GM21447 (cell line): ENCODE measurements around the gene TMEM272.

Experiments used
- ATAC-seq: cut with Tn5 transposase; IDR thresholded peaks from one replicate; pipeline ENCODE4 v1.9.1; 2021; ENCODE audit not compliant: unreplicated experiment

The TMEM272 gene

GRCh38 chr13:51844862-51845573 is at the start of gene TMEM272:
TSS of gene TMEM272 (minus strand) at chr13:51845177. CDS start at chr13:51838530, 6,647 bp downstream.
- ATAC-seq, result peak; percentile 63

- ATAC-seq, result no peak
Observed at GRCh38 chr13:51894239-51894638, 49.3 kb upstream of the TMEM272 start.

- ATAC-seq, result no peak
Observed at GRCh38 chr13:51892657-51893056, 47.7 kb upstream of the TMEM272 start.

- no peak for ATAC-seq
Observed at GRCh38 chr13:51887468-51887867, 42.5 kb upstream of the TMEM272 start.

- ATAC-seq, result no peak
Observed at GRCh38 chr13:51885651-51886050, 40.7 kb upstream of the TMEM272 start.

- ATAC-seq, result no peak
Observed at GRCh38 chr13:51883226-51883600, 38.2 kb upstream of the TMEM272 start.

GRCh38 chr13:51882570-51883225 is 37.7 kb upstream of the TMEM272 start:
- no peak for ATAC-seq

GRCh38 chr13:51881296-51881695 is 36.3 kb upstream of the TMEM272 start:
- ATAC-seq, result no peak

- no peak for ATAC-seq
Observed at GRCh38 chr13:51879133-51879532, 34.2 kb upstream of the TMEM272 start.

GRCh38 chr13:51874651-51875050 is 29.7 kb upstream of the TMEM272 start:
- no peak for ATAC-seq

GRCh38 chr13:51873837-51874236 is 28.9 kb upstream of the TMEM272 start:
- ATAC-seq, result no peak

- ATAC-seq, result no peak
Observed at GRCh38 chr13:51873117-51873798, 28.3 kb upstream of the TMEM272 start.

GRCh38 chr13:51870616-51871015 is 25.6 kb upstream of the TMEM272 start:
- ATAC-seq, result no peak

- ATAC-seq, result no peak
Observed at GRCh38 chr13:51869916-51870315, 24.9 kb upstream of the TMEM272 start.

GRCh38 chr13:51867062-51867461 is 22.1 kb upstream of the TMEM272 start:
- no peak for ATAC-seq

- ATAC-seq, result no peak
Observed at GRCh38 chr13:51865838-51866237, 20.9 kb upstream of the TMEM272 start.

GRCh38 chr13:51862957-51863356 is 18.0 kb upstream of the TMEM272 start:
- ATAC-seq, result no peak

- ATAC-seq, result no peak
Observed at GRCh38 chr13:51861723-51862300, 16.8 kb upstream of the TMEM272 start, which contains the start of gene CCDC70. TSS of gene CCDC70 (plus strand) at chr13:51861969. CDS start at chr13:51865412, 3,443 bp downstream.

GRCh38 chr13:51858433-51859247 is 13.7 kb upstream of the TMEM272 start:
- ATAC-seq, result no peak

GRCh38 chr13:51856998-51857397 is 12.0 kb upstream of the TMEM272 start:
- ATAC-seq, result no peak
